T-helper 22 cell (primary cell): ENCODE results near the gene SMARCB1.

Experiments
- DNase-seq: peaks from one replicate; pipeline ENCODE4 v3.0.0-alpha.2; 2020; ENCODE audit warnings: low read depth

Gene SMARCB1

DNA sequence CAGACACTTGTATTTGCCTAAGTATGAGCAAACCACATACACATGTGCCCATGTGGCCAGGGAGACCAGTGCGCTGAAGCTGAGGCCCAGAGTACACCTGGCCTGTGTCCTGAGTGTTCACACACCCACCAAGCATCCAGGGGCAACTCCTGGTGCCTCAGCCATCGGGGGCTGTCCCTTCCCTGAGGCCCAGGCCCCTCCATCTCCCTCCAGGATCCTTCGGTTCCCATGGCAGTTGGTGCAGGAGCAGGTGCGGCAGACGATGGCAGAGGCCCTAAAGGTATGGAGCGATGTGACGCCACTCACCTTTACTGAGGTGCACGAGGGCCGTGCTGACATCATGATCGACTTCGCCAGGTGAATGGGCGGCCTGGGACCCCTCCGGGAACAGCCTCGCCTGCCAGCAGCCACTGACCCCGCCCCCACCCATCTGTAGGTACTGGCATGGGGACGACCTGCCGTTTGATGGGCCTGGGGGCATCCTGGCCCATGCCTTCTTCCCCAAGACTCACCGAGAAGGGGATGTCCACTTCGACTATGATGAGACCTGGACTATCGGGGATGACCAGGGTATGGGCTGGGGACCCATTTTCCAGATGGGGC, 6.5 kb upstream of the SMARCB1 start:
- DNase-seq: no peak

DNA sequence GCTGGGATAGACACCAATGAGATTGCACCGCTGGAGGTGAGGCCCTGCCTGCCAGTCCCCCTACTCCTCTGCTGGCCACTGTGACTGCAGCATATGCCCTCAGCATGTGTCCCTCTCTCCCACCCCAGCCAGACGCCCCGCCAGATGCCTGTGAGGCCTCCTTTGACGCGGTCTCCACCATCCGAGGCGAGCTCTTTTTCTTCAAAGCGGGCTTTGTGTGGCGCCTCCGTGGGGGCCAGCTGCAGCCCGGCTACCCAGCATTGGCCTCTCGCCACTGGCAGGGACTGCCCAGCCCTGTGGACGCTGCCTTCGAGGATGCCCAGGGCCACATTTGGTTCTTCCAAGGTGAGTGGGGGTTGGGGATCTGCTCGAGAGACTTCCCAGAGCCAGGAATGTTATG, 5.7 kb upstream of the SMARCB1 start:
- no peak for DNase-seq

DNA sequence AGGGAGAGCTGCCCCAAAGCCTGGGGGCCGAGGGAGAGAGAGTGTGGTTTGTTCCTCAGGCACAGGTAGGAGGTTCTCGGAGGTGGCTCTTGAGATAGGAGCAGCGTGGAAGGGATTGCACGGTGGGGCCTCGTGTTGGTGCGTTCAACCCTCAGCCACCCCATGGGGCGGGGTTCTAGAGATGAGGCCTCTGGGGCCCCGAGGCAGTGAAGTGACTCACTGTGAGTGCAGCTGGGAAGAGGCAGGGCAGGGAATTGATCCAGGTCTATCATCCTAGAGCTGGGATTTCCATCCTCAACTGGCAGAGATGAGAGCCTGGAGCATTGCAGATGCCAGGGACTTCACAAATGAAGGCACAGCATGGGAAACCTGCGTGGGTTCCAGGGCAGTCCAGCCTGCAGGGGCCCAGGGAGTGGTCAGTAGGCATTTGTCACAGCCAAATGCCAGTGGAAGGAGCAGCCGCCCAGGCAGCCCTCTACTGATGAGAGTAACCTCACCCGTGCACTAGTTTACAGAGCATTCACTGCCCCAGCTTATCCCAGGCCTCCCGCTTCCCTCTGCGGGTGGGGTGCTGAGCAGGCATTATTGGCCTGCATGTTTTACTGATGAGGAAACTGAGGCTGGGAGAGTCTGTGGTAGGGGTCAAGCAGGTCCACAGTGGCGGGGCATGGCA, 5.1 kb upstream of the SMARCB1 start:
- no peak for DNase-seq

DNA sequence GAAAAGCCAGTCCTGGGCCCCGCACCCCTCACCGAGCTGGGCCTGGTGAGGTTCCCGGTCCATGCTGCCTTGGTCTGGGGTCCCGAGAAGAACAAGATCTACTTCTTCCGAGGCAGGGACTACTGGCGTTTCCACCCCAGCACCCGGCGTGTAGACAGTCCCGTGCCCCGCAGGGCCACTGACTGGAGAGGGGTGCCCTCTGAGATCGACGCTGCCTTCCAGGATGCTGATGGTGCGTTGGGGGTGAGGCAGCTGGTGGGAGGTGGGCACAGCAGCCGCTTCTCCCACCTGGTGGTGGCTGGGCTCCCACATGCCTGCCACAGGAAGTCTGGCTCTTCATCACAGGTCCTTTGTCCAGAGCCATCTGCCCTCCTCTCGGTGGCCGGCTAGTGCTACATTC, 4.5 kb upstream of the SMARCB1 start:
- DNase-seq: no peak

DNA sequence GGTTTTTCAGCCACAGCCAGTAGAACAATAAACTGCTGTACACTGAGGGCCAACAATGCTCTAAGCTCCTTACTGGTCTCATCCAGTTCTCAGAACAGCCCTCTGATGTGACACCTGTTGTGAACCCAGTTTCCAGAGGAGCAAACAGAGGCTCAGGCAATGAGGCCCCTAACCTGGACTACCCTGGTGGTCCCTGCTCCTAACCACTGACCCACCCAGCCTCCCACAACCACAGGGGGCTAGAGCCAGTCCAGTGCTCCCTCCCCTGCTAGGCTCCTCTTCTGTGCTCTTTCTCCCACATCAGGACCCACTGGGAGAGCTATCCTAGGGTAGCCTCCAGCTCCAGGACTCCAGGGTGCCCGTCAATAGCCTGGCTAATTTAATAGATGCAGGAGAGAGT, 4.1 kb upstream of the SMARCB1 start:
- no peak for DNase-seq

DNA sequence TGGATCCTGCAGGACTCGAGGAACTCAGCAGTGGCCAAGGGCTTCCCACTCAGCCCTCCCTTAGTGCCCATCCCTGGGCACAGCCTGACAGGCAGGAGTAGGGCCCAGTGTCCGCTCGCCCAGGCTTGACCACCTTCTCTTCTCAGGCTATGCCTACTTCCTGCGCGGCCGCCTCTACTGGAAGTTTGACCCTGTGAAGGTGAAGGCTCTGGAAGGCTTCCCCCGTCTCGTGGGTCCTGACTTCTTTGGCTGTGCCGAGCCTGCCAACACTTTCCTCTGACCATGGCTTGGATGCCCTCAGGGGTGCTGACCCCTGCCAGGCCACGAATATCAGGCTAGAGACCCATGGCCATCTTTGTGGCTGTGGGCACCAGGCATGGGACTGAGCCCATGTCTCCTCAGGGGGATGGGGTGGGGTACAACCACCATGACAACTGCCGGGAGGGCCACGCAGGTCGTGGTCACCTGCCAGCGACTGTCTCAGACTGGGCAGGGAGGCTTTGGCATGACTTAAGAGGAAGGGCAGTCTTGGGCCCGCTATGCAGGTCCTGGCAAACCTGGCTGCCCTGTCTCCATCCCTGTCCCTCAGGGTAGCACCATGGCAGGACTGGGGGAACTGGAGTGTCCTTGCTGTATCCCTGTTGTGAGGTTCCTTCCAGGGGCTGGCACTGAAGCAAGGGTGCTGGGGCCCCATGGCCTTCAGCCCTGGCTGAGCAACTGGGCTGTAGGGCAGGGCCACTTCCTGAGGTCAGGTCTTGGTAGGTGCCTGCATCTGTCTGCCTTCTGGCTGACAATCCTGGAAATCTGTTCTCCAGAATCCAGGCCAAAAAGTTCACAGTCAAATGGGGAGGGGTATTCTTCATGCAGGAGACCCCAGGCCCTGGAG, 3.3 kb upstream of the SMARCB1 start:
- no peak for DNase-seq

DNA sequence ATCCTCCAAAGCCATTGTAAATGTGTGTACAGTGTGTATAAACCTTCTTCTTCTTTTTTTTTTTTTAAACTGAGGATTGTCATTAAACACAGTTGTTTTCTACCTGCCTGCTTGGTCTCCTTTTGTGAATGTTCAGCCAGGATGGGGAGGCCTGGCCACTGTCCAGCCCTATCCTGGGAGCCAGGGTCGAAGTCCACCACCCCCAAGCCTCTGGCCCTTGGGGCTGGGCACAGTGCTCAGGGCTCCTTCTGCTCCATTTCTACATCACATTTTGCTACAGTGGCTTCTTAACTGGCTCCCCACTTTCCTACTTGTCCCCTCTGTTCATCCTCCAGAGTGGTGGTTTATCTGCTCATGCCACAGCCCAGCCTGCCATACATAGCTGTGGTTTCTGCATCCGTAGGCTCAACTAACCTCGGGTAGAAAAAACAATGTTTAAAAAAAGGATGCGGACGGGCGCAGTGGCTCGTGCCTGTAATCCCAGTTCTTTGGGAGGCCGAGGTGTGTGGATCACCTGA, 2.5 kb upstream of the SMARCB1 start:
- no peak for DNase-seq

DNA sequence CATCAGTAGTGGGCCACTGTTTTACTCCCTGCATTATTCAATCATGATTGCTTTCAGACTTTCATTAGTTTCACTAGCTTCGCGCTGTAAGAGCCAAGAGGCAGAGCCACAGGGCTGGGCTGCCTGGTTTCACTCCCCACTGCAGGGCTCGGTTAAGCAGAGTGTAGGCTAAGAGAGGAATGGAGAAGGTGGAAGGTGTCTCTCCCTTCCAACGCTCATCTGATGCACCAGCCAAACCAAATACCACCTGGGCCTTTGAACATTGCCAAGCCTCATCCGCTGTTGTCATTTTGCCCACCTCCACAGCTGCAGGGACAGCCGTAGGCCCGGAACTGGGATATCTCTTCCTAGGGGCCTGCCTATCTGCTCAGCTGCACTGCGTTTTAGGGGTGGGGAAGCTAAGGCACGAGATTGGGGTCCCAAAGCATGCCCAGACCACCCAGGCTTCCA, 480 bp upstream of the SMARCB1 start:
- no peak for DNase-seq

DNA sequence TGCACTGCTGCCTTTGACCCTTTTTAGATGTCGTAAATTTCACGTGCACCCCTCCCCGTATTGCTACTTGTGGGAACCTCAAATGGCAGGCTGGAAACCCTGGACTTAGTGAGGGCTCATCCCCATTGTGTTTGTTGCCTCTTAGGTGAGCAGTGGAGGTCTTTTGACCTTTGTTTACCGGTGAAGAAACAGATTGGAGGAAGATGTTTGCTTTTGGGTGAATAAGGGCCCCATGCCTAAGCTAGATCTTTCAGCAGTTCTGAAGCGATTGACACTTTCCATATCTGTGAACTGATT, 782 bp downstream of the SMARCB1 start:
- DNase-seq: no peak

DNA sequence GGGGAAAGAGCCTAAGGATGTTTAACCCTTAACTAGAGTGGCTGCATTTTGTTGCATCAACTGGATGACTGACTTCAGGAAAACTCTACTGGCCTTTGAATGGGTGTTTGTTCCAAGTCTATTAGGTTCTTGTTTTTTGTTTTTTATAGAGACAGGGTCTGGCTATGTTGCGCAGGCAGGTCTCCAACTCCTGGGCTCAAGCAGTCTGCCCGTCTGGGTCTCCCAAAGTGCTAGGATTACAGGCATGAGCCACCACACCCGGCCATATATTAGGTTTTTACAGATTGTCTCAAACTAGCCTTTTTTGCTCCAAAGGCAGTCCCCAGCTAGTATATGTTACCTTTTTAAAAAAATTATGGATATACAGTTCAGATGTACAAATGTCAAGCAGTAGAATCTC, 1.1 kb downstream of the SMARCB1 start:
- no peak for DNase-seq

DNA sequence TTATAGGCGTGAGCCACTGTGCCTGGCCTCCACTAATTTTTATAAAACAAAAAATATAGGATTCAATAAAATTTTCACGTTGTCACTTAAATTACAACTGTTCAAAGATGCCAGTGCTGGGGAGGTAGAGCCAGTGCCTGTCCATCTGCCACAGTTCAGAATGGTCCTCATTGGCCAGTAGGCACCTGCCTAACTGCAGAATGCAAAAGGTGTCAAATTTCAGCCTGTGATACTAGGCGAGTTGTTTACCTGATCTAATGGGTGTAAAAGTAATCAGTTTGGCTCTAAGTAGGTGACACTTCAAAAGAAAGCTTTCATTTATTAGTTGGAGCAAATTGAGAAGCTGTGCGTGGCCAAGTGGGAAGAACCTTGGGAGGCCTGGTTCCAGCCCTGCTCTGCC, 2.4 kb downstream of the SMARCB1 start:
- DNase-seq: no peak

DNA sequence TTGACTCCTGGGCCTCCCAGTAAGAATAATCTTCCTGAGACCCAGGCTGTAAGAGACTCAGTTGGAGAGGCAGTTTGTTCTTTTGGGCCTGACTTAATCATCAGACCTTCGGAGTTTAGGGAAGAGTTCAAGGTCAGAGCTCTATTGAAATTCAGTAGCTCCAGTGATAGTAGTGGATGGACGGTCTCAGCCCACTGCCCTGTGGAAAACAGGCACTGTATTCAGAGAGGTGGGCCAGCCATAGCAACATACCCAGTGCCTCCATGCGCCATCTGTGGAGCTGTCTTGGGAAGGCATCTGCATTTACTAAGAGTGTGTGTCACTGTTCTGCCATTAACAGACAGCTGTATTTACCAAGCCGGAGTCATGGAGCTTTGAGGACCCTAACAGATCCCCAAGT, 2.9 kb downstream of the SMARCB1 start:
- DNase-seq: no peak

DNA sequence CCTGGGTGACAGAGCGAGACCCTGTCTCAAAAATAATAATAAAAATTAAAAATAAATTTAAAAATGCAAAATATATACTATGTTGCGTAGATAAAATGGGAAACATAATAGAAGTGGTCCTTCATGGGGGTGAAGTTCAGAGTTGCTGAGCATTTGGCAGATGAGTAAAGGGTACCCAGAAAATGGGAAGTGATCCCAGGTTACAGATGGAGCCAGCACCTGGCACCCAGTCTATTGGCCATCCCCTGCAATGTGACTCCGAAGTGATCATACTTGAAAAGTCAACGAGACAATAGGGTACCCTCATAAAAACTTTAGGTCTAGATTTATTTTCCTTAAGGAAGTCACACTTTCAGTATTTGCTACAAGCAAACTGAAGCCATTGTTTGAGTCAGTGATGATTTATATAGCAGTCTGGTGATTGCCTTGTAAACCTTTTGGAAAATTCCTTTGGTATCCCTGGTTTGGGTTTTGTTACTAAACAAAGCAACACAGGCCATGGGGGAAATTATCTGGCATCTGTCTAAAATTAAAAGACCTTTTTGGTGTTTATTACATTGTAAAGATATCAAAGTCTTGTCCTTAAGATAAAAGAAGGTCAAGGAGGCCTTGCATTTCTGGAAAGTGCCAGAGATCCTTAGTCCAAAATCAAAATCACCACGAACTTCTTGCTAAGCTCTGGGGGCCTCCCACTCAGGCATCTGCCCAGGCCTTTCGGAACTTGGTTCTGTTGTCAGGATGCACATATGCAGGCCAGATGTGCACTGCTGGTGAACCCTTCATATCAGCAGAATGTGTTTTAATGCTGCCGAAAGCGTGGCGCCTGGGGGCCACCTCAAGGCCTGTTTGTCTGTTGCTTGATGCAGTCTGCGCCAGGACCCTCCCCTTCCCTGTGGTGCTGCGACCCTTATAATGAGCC, 4.3 kb downstream of the SMARCB1 start:
- no peak for DNase-seq

DNA sequence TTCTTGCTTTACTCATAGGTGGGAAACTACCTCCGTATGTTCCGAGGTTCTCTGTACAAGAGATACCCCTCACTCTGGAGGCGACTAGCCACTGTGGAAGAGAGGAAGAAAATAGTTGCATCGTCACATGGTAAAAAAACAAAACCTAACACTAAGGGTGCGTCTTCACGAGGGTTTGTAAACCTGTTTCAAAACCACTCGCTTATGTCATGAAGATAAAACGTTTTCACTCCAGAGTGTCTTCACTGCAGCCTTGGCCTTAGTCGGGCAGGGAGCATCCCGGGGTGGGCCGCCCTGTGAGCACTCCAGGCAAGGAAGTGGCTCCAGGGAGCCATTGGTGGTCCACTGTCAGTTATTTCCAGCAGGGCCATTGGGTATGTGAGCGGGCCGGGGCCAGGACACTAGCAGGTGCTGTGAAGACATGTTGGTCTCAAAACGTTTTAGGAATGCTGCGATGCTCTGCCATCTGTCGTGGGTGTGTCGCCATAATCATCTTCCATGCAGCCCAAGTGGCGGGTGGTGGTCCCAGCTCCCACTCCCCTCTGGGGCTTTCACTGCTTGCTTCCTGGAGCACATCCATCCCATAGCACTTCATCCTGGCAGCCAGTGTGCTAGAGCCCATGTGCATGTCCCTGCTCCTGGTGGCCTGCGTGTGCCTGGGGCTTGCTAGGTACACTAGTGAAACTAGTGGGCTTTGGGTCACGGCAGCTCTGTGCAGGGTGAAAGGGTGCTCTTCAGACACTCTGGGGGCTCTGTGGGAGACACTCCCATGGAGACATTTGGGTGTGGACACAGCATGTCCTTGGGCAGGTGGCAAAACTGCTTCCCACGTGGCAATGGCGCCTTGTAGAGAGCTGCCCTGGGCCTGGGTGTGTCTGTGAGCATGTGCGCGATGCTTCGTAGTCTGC, 5.2 kb downstream of the SMARCB1 start:
- DNase-seq: no peak

DNA sequence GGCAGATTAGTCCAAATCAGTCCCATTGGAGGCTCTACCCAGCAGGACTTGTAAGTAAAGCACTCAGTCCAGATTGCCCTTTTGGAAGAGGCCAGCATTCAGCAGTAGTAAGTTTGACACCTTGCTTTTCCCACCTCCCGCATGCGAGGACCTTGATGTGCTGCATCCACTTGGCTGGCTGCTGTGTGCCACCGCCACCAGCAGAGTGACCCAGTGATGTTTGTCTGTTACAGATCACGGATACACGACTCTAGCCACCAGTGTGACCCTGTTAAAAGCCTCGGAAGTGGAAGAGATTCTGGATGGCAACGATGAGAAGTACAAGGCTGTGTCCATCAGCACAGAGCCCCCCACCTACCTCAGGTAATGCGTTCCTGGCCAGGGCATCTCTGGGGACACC, 6.6 kb downstream of the SMARCB1 start:
- DNase-seq: no peak

DNA sequence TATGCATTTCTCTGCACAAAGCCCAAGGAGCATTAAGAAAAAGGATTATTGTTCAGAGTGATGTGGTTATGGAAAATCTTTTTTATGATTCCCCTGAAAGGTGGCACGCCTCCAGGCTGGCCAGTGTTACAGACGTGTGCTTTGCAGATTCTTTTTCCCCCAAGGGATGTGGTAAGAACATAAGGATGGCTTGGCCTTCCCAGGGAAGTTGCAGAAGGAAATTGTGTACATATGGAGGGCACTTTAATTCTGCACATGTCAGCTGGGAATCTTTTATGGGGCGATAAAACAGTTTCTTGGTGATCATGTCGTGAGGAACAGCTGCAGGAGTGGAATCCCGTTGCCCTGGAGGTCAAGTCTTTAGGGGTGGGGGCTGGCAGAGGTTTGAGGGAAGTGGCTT, 9.7 kb downstream of the SMARCB1 start:
- DNase-seq: no peak

DNA sequence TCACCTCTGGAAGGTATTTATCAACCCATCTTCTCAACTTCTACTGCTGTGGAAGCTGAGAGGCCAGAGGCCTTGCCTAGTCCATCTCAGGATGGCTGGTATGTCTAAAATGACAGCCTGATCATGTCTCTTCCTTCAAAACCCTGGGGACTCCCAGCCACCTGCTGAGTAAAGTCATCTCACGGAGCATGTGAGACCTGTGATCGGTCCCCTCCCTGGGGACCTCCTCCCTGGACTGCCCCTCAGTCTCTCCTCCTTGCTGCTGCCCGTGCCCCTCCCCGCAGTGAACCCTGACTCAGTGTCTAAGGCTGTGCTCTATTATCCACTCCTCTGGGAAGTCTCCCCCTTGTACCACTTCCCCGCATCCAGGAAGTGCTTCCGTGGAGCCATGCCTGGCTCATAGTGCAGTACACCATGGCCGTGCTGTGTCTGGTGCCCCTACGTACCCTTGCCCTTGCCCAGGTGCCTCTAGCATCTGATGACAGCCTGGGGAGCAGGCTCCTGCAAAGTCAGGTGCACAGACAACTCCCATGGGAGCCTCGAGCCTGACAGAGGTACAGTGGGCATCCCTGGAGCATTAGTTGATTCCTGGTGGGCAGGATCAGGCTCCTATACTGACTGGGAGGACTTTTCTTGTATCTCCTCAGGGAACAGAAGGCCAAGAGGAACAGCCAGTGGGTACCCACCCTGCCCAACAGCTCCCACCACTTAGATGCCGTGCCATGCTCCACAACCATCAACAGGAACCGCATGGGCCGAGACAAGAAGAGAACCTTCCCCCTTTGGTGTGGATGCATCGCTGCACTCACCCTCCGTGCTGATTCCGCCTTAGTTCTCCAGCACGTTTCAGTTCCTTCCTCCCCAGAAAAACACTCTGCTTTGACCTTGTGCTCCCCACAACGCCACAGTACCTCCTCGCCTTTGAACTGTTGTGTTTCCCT, 13.8 kb downstream of the SMARCB1 start:
- DNase-seq: no peak

DNA sequence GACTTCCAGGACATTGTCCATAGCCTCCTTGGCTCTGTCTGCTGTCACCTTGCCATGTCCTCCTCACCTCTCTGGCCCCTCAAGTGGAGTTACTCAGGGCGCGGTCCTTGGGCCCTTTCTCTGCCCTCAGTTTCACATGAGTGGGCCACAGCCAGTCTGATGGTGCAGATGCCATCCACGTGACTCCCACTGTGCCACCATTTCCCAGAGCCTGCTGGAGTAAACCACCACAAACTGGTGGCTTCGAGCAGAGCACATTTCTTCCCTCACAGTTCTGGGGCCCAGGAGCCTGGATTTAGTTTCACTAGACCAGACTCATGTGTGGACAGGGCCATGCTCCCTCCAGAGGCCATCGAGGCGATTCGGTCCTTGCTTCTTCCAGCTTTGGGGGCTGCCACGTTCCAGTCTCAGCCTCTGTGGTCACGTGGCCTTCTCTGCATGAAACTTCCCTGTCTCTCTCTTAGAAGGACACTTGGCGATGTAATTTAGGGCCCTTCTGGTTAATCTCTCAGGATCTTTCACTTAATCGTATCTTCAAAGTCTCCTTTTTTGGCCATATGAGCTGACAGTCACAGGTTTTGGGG, 14.6 kb downstream of the SMARCB1 start:
- no peak for DNase-seq

DNA sequence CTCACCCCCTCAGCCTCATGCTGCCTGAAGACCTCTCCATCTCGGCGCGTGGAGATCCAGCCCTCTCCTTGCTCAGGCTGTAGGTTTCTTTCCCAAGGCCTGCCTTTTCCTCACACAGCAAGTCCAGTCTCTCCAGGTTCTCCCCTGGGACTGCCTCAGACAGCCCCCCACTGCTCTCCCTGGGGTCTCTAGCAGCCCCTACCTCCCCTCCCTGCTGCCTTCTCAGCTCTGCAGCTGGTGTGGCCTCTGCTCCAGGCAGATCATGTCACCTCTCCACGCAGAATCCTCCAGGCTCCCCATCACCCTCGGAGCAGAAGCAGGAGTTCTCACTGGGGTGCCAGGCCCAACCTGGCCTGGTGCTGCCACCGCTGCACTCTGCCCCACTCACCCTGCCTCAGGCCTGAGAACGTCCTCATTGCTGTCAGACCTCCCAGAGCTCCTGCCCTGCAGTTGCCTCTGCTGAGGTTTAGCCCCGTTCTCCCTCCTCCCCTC, 15.2 kb downstream of the SMARCB1 start:
- no peak for DNase-seq
